GM18873 (cell line): Measurements from ENCODE around the gene GCH1.
"Not testable (repeated sequence)": the region's sequence is repeated elsewhere in the genome, so short reads cannot be mapped to it uniquely, and the experiment has no call there.

ENCODE experiments used
- ATAC-seq: cut with Tn5 transposase; IDR thresholded peaks from one replicate; pipeline ENCODE4 v1.9.1; 2021; ENCODE audit warnings: mild to moderate bottlenecking, moderate library complexity, moderate number of reproducible peaks; ENCODE audit not compliant: unreplicated experiment, low FRiP score

Gene GCH1

DNA sequence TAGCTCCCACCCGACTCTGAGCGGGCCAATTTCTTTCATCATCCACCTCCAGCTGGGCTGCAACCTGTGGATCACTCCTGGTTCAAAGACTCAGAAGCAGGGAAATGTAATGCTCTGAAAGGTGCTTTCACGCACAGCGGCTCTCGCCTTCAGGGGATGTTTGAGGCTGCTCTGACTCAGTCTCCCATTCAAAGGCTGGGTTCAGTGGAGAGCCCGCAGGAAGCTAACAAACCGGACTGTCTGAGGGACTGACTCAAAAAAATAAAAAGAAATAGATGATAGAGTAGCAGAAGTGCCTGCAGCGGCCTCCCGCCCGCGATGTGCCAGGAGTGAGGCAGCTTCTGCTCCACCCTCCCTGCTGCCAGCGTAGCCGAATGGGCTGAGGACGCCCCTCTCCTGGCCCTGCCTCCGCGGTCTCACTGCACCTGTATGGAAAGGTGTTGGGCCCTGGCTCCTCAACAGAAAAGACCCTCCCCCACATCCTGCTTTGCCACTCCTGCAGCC is 98.0 kb downstream of the GCH1 start:
- ATAC-seq, result no peak

DNA sequence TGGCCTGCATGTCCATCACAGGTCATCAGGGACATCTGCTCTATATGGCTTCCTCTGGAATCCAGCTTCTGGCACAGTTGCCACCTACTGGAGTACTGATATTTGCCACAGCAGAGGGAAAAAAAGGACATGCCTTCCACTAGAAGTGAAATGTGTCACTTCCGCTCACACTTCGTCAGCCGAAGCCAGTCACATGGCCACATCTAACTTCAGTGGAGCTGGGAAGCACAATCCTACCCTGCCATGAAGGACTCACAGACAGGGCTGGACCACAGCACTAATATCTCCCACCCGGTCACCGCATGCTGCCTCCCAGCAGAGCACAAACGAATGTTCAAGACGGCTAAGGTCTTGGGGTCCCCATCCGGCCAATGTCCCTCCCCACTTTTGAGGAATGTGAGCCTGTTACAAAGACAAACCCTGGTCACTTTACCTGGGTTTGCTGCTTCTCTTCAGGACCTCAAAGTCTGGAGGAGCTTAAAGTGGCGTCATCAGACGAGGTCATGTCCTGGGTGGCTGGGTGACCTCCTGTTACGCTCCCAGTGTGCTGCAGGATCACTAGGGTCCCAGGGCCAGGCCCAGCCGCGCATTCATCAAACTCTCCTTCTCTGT is 98.6 kb downstream of the GCH1 start:
- ATAC-seq, result no peak

DNA sequence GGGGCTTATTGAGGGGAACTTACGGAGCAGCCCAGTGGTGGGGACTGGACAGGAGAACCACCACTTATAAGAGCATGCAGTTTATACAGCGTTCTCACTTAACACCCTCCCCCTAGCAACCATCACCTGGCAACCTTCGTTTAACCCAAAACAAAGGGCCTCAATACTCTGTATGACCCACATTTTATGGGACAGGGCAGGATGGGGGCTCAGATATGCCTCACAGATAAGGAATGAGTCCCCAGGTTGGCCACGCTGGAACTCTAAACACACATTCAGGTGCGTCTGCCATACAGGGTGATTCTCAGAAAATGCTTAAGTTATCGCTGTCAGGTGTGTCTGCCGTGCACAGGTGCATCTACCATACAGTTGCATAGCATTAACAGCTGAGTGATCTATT is 99.2 kb downstream of the GCH1 start:
- no peak for ATAC-seq

DNA sequence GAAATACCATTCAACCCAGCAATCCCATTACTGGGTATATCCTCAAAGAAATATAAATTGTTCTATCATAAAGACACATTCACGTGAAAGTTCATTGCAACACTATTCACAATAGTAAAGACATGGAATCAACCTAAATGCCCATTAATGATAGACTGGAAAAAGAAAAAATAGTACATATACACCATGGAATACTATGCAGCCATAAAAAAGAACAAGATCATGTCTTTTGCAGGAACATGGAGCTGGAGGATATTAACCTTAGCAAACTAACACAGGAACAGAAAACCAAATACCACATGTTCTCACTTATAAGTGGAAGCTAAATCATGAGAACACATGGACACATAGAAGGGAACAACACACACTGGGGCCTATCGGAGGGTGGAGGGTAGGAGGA is 101.1 kb downstream of the GCH1 start:
- not testable (repeated sequence) for ATAC-seq

DNA sequence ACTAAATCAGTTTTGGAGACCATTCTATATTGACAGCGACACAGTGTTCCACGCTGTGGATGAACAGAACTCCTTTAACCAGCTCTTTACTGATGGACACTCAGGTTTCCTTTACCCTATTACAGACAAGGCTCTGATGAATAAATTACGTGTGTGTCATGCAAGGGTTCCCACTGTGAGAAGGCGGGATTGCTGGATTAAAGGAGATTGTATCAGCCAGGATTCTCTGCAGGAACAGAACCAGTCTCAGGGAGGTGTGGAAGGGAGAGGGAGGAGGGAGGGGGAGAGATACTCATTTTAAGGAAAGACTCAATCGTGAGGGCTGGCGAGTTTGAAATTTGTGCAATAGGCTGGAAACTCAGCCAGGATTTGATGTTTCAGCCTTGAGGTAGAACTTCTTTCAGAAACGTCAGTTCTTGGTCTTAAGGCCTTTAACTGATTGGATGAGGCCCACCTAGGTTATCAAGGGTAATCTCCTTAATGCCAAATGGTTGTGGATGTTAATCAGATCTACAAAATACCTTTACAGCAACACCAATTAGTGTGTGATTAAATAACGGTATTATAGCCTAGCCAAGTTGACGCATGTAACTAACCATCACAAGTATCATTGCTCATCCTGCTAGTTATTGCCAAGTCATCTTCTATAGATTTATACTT is 104.0 kb downstream of the GCH1 start:
- ATAC-seq, result no peak

DNA sequence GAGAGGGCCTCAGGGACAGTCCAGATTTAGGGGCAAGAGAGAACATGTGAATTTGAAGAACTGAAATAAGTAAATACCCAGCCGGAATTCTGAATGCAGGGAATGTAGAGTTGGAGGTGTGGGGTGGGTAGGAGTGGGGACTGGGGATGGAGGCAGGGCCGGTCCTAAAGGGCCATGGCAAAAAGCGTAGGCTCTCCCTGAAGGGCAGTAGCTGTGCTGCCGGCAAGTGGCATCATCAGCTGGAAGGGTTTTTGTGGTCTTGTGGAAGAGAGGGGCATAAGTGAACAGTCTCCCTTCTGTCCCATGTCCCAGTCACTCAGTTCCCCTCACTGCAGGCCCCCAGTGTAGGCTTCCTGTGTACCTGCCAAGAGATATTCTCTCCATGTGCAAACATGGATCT is 104.6 kb downstream of the GCH1 start:
- ATAC-seq, result no peak

DNA sequence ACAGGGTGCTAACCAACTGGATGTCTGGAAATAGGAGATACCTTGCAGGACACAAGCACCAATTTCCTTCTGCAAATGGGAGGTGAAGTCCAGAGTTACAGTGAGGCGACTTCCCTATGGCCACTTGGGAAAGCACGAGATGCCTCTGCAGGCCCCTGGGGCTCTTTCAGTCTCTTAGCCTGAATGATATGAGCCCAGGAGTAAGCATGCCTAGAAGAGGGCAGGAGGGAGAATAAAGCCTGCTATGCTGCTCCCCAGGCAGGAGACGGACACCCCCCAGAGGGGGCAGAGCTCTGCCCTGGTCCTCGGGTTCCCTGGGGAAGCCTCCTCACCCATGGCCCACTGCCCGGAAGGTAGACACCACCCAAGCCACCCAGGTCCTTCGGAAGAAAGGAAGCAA is 105.1 kb downstream of the GCH1 start:
- ATAC-seq, result no peak

DNA sequence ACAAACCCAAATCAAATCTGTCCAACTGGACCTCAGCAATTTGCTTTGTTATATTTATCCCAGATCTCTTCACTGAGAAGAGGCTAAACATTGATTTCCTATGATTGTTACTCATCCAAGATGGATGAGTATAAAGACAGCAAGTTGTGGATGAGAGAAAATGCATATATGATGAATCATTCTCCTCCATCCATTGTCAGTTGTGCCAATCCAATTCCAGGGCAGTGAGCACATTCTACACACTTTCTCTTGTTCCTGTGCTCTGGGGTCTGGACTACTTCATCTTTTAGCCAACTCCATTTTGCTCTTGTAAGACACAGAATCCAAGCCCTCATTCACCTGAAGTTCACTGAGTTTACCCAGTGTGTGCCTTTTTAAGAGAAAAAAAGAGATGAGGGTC is 105.7 kb downstream of the GCH1 start:
- no peak for ATAC-seq

DNA sequence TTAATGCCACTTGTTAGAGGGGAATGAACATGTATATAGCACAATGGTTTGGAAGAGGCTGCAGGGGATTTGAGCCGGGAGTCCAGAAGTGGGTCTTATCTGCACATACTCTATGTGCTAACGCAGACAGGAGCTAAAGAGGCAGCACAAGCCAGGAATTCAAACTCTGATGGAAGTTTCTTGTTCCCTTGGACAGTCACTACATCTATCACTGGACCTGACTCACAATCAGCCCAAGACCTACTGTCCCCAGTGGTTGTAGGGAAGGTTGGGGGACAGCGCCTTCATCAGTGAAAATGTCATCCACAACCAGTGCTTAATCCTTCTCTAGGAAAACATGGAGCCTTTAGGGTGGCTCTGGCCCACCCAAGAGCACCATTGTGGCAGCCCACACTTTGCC is 107.8 kb downstream of the GCH1 start:
- no peak for ATAC-seq

DNA sequence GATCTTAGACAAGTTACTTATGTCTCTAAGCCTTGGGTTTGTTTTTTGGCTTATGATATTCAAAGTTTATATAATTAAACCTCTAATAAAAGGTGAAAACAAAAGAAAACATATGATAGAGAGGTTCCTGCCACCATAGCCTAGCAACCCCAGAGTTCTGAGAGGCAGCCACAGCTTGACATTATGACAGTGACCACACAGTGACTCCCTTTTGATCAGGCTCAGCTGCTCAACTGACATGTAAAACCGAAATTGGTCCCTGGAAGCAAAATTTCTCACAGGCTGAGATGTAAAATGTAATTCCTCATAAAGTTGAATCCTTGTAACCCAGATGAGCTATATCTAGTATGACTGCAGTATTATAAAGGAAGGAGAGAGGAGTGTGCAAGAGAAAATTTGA is 108.5 kb downstream of the GCH1 start:
- ATAC-seq, result no peak

DNA sequence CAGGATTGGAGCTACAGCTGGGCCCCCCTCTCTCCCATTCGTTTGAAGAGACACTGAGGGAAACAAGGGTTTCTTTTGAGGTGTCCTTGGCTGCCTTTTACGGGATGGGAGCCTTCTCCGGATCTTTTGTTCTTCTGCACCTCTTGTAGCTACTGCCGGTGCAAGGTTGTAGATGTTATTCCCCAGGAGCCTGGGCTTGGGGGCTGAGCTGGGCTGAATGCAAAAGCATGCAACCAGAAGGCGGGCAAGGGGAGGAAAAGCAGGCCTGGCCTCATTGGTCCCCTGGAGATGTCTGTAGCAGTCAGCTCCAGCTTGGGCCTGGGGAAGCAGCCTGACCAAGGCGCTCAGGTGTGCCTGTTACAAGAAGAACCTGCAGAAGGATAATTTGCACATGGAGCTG is 110.3 kb downstream of the GCH1 start:
- ATAC-seq, result no peak
